ENCODE data around the gene SF3B3. TPM values are rescaled to one million over a fixed set of nuclear protein-coding genes. Genes with fewer than 3 reads are reported as not detected.
A peak's percentile ranks its signal among the peaks of the same experiment; 100 is the strongest.

The SF3B3 gene
- total and polyA plus RNA-seq, 2 of the 13 experiments (the other 11 are each of a cell fraction or from before 2014, with no cell fraction given) = 157 to 500 TPM

GRCh38 chr16:70523076-70523742 lies 407 bp upstream of the SF3B3 start, which contains the start of gene COG4 (continued):
- peak; percentile 23; the same call in 1 of the 2 replicates for TF ChIP-seq ZSCAN21 (CRISPR knock-in tag; IDR thresholded peaks at IDR 0.05; ENCODE audit: borderline replicate concordance)
- TF ChIP-seq NFE2L2 (IDR thresholded peaks at IDR 0.05; ENCODE audit: low read length) = no peak
- 0 out of 2 replicates have a peak, but pooled peaks have one; percentile 7 for TF ChIP-seq PATZ1 (CRISPR knock-in tag; IDR thresholded peaks at IDR 0.05)
- TF ChIP-seq ZNF362 (CRISPR knock-in tag; IDR thresholded peaks at IDR 0.05; ENCODE audit: borderline replicate concordance) = peak; percentile 96
- TF ChIP-seq NBN (conservative IDR thresholded peaks at IDR 0.05) = no peak
- TF ChIP-seq RXRB (CRISPR knock-in tag; IDR thresholded peaks at IDR 0.05; ENCODE audit: borderline replicate concordance) = no peak
- peak; percentile 17; the same call in 1 of the 2 replicates for TF ChIP-seq ZBED4 (CRISPR knock-in tag; IDR thresholded peaks at IDR 0.05; ENCODE audit: borderline replicate concordance)
- TF ChIP-seq U2AF1 (optimal IDR thresholded peaks at IDR 0.05; ENCODE audit: low read depth, low read length) = no peak
- TF ChIP-seq ZFP36 (IDR thresholded peaks at IDR 0.05; ENCODE audit: borderline replicate concordance, low read depth, low read length, partially characterized antibody) = no peak
- TF ChIP-seq ARNT (IDR thresholded peaks at IDR 0.05) = no peak
- TF ChIP-seq IRF9 (CRISPR knock-in tag; IDR thresholded peaks at IDR 0.05; ENCODE audit: borderline replicate concordance) = 0 out of 2 replicates have a peak, but pooled peaks have one; percentile 29
- TF ChIP-seq IKZF5 (CRISPR knock-in tag; IDR thresholded peaks at IDR 0.05) = peak; percentile 71; the same call in 1 of the 2 replicates
- TF ChIP-seq ZNF747 (CRISPR knock-in tag; IDR thresholded peaks at IDR 0.05; ENCODE audit: borderline replicate concordance) = no peak; the same call in 1 of the 2 replicates
- 0 out of 2 replicates have a peak, but pooled peaks have one; percentile 61 for TF ChIP-seq RBFOX2 (IDR thresholded peaks at IDR 0.05; ENCODE audit: low read depth, low read length)
- peak; percentile 87 for TF ChIP-seq PHF20 (CRISPR knock-in tag; IDR thresholded peaks at IDR 0.05)
- TF ChIP-seq ZSCAN31 (CRISPR knock-in tag; IDR thresholded peaks at IDR 0.05; ENCODE audit: low read depth) = no peak
- TF ChIP-seq SMARCC2 (IDR thresholded peaks at IDR 0.05) = no peak
- TF ChIP-seq HBP1 (CRISPR knock-in tag; IDR thresholded peaks at IDR 0.05; ENCODE audit: low read depth) = 0 out of 2 replicates have a peak, but pooled peaks have one; percentile 10
